T-helper 1 cell (primary cell): Measurements from ENCODE around the gene MBP.
"Not testable (repeated sequence)": the region's sequence is repeated elsewhere in the genome, so short reads cannot be mapped to it uniquely, and the experiment has no call there.

Experiments
- DNase-seq, 5 donors: peaks; one replicate each; pipeline ENCODE4 v3.0.0-alpha.2; 2012 to 2020

Gene MBP

DNA sequence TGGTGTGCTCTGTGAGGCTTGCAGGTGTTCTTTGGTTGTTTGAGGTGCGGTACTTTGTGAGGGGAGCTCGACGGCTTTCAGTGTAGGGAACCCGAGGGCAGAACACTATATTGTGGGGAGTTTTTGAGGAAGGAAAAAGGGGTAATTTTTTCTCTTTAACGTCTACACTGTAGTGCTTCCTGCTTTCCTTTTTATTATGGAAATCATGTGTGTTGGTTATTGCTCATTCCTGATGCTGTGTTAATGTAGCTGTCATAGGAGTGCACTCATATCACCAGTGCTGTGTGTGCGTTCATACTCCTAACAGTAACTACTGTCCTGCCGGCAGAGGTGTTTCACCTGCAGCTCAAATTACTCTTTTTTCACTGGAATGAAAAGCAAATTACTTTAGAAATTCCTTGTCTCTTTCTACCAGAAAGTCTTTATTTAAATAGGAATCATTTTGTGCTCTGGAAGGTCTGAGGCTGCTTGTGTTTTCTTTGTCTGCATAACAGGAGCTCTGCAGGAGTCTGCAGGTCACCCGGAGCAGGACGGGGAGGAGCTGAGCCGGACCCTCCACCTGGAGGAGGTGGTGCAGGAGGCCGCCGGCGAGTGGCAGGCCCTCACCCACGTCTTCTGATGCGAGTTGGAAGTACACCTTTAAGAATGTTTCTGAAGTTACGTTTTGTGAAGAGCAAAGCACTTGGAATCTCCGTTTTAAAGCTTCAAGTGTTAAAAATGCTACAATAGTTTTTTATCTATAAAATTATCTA, 164.7 kb downstream of the MBP start:
- DNase-seq, result no peak

DNA sequence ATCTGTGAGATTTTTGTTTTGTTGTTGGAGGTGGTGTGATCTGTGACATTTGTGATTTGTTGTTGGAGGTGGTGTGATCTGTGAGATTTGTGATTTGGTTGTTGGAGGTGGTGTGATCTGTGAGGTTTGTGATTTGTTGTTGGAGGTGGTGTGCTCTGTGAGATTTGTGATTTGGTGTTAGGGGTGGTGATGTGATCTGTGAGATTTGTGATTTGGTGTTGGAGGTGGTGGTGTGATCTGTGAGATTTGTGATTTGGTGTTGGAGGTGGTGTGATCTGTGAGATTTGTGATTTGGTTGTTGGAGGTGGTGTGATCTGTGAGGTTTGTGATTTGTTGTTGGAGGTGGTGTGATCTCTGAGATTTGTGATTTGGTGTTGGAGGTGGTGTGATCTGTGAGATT, 165.3 kb downstream of the MBP start:
- DNase-seq, result not testable (repeated sequence)

DNA sequence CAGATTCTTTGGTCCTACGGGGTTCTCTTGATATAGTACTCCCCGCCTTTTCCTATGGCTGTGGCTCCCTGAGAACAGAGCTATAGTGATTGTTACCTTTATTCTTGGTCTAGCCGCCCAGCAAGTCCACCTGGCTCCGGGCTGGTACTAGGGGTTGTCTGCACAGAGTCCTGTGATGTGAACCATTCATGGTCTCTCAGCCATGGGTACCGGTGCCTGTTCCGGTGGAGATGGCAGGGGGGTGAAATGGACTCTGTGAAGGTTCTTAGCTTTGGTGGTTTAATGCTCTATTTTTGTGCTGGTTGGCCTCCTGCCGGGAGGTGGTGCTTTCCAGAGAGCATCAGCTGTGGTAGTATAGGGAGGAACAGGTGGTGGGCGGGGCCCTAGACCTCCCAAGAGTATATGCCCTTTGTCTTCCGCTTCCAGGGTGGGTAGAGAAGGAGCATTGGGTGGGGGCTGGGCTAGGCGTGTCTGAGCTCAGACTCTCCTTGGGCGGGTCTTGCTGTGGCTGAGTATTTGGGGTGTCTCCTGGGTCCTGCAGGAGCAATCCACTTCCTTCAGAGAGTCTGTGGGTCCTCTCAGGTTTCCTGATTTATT, 166.9 kb downstream of the MBP start:
- not testable (repeated sequence) for DNase-seq

DNA sequence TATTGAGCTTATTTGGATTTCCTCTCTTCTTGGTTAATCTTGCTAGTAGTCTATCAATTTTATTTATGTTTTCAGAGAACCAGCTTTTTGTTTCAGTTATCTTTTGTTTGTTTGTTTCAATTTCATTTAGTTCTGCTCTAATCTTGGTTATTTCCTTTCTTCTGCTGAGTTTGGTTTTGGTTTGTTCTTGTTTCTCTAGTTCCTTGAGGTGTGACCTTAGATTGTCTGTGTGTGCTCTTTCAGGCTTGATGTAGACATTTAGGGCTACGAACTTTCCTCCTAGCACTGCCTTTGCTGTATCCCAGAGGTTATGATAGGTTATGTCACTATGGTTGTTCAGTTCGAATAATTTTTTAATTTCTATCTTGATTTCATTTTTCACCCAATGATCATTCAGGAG, 168.6 kb downstream of the MBP start:
- peak in 1 of 5 donors; percentile 42 for DNase-seq

DNA sequence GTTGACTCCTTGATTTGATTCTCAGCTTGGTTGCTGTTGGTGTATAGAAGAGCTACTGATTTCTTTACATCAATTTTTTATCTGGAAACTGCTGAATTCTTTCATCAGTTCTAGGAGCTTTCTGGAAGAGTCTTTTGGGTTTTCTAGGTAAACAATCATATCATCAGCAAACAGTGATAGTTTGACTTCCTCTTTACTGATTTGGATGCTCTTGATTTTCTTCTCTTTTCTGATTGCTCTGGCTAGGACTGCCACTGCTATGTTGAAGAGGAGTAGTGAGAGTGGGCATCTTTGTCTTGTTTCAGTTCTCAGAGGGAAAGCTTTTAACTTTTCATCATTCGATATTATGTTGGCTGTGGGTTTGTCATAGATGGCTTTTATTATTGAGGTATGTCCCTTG, 169.7 kb downstream of the MBP start:
- DNase-seq, result no peak

DNA sequence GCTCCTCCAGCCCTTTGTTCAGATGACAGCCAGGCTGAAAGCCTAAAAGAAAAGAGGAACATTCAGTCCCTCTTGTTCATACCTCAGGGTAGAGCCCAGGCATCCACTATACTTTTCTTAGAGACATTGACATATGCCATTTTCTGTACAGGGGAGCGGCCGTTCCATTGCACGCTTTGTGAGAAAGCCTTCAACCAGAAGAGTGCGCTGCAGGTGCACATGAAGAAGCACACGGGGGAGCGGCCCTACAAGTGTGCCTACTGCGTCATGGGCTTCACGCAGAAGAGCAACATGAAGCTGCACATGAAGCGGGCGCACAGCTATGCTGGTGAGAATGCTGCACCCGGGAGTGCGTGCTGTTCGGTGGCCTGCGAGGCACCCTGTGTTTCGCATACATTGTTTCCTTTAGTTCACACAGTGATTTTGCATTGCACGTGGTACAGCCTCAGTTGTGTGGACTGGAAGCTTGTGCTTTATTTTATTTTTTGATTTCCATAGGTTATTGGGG, 172.0 kb downstream of the MBP start:
- no peak for DNase-seq

DNA sequence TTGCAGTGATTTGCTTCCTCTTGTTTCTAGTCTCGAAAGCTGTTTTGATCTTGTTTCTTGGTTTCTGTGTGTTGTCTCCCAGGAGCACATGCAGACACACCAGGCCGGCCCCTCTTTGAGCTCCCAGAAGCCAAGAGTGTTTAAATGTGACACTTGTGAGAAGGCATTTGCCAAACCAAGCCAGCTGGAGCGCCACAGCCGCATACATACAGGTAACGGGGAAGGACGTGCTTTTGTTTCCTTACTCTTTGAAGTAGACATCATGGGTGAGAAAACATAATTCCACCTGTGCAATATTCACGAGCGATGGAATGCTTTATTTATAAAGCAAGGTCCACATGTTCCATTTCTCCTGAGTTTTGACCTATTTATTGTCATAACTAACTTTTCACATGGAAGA, 173.0 kb downstream of the MBP start:
- no peak for DNase-seq

DNA sequence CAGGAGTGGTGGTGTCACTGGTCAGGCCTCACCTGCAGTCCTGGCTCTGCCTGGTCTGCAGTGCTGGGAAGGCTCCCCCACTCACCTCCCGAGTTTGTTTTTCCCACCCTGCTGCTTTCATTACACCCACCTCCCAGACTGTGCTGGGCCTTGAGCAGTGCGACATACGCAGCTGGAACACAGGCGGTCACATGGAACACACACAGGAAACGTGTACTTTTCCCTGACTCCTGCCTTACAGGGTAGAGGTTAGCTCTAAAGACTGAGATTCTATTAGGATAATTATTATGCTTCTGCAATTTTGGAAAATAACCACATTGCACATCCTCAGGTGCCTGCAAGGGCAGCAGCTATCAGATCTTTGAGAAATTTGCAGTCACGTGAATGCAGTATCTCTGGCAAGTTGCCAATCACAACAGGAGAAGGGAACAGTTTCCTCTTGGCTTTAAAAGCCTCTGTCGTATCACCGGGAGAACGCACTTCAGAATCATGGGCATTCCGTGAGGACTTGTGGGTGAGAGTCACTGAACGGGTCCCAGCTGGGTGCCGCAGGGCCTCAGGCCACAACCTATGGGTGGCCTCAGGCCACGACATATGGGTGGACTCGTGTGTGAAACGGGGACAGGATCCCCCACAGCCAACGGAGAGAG, 173.8 kb downstream of the MBP start:
- no peak for DNase-seq

DNA sequence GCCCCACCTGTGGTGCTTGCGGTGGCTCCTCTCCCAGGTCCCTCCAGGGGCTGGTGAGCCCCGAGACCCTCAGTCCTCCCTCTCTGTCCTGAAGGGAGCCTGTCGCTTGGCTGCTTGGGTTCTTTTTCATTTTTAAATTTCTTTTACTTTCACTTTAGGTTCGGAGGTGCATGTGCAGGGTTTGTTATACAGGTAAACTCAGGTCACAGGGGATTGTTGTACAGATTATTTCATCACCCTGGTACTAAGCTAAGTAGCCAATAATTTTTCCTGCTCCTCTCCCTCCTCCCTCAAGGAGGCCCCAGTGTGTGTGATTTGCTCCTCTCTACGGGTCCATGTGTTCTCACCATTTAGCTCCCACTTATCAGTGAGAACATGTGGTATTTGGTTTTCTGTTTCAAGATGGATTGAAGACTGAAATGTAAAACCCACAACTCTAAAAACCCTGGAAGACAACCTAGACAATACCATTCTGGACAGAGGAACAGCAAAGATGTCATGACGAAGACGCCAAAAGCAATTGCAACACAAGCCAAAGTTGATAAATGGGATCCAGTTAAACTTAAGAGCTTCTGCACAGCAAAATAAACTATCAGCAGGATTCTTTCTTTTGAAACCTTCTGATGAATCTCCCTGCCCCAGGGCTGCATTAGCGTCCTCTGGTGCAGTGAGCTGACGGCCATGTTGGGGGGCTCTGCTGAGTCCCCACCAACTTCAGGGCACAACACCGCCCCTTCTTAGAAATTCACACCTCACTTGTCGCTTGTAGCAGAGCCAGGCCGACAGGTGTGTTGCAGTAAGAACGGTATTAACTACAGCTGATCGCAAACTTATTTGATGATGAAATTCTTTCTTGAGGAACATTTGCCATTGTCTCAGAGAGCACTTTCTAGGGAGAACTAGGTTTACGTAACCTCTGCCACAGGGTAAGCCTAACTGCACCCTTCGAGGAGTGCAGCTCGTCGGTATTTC, 174.9 kb downstream of the MBP start:
- DNase-seq, result no peak

DNA sequence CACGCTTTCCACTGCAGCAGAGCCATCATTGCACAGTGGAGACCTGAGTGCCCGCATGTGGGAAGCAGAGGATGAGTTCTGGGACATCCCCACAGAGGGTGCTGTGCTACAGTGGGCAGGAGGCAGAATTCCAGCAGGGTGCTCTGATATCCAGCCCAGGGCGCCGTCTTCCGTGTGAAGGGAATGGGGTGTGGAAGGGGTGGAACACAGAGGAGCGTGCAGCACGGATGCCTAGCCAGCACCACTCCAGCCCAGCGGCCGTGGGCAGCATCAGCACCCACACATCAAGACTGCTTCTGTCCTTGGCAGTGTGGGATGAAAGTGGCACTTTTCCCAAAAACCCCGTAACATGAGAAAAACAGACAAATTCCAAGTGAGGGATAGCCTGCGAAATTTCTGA, 175.9 kb downstream of the MBP start:
- DNase-seq, result no peak

DNA sequence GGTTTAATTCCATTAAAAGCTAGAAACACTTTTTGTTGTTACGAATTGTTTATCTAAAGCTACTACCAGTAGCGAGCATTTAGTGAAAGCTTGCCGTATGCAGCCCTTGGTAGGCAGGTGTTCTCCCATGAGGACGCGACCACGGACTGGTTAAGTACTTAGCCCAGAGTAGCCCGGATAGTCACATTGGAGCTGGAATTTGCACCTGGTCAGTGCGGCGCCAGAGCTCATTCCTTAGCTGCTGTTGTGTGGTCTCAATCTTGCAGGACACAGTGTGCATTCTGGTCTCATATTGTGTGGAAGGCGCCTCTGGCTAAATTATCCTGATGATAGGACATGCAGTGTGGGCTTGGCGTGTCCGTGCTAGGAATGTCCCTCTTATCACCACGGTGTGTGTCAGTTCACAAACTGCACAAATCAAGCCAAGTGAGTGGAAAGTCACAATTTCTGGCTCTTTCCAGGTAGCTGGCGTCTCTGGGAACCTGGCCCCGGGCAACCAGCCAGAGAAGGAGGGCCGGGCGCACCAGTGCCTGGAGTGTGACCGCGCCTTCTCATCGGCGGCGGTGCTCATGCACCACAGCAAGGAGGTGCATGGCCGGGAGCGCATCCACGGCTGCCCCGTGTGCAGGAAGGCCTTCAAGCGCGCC, 176.9 kb downstream of the MBP start:
- DNase-seq, result no peak

DNA sequence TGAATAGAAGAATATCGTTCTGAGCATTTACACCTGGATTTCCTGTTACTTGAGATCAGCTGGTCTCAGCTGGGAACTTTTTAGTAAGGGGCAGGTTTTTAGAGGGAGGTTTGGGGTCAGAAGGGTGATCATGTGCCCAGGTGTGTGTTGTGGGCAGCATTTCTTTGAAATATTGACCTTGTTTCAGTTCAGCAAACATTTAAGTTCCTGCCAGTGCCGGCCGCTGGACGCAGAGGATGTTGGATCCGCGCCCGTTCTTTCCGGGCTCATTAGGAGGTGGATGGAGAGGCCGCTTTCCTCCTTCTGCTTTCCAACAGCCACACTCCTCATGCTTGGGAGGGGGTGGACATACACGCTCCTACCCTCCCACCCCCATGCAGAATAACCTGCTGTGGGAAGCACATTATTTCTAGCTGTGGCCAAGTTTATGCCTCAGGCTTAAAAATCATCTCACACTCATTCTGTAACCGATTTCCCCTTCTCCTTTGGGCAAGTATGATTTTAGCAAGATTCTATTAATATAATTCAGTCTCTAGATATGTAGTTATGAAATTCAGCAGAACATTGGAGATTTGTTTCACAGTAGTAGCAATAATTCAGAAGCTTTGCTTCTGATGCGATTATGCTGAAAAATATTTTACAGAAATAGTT, 178.9 kb downstream of the MBP start:
- DNase-seq, result no peak

DNA sequence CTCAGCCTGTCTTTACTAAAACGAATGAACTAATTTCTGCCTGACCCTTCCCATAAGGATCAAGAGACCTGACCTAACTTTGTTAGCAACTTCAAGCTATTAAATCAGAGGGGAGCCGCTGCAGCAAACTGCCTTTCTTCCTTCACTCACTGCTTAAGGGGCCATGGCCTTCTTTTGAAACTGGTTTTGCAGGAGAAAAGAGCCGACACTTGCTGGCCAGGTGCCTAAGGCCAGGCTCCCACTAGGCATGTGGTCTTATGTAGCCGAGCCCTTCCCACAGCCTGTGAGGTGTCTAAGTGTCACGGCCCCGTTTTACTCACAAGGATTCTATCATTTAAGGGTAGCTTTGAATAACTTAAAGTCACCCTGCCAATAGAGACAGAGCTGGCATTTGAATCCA, 179.4 kb downstream of the MBP start:
- no peak for DNase-seq

DNA sequence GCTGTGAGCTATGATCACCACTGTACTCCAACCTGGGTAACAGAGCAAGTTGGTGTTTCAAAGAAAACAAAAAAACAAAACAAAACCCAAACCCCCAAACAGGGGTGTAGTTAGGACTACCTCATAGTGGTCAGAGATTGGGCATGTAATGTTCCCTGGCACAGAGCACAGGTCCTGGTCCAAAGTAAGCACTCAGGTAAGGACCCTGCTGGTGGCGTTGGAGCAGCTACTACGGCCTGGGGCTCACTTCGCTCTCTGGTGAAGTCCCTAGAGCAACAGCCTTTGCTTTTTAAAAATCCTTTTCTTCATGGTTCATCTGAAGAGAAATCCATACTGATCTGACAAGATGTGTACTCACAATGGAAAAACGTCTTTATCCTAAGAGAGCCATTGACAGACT, 179.8 kb downstream of the MBP start:
- DNase-seq, result no peak

DNA sequence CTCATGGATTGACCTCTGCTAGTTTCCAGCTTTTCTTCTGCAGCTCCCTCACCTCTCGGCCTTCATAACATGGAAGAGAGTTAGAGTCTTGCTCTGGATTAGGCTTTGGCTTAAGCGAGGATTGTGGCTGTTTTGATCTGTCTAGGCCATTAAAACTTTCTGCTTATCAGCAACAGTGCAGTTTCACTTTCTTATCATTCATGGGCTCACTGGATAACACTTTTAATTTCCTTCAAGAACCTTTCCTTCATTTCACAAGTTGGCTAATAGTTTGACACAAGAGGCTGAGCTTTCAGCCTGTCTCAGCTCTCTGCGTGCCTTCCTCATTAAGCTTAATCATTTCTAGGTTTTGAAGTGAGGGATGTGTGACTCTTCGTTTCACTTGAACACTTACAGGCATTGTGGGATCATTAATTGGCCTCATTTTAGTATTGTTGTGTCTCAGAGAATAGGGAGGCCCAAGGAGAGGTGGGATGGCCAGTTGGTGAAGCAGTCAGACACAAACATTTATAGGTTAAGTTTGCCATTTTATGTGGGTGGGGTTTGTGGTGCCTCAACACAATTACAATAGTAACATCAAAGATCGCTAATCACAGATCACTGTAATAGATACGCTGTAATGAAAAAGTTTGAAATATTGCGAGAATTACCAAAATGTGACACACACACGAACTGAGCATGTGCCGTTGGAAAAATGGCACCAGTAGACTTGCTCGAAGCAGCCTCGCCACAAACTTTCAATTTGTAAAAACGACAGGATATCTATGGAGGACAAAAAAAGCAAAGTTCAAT, 180.9 kb downstream of the MBP start:
- DNase-seq, result no peak

DNA sequence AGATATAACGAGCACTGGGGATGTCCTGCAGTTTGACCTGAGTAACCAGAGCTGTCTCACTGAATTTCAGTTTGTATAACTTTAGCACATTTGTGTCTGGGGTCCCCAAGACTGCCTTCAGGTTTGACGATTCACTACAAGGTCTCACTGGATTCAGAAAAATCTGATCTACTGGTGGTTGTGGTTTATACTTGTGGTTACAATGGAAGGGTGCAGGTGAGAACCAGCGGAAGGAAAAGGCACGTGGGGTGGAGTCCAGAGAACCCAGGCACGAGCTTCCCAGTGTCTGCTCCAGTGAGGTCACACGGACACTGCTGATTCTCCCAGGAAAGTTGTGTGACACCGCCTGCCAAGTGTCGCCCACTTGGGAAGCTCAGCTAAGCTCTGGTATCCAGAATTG, 184.2 kb downstream of the MBP start:
- no peak for DNase-seq

DNA sequence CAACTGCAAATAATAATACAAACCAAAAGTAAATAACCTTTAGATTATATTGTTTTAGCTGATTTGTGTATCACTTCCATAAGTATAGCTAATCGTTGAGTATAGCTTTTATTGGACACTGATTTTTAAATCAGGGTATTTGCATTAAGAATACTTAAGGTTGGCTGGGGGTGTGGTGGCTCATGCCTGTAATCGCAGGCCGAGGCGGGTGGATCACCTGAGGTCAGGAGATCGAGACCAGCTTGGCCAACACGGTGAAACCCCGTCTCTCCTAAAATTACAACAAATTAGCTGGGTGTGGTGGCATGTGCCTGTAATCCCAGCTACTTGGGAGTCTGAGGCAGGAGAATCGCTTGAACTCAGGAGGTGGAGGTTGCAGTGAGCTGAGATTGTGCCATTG, 188.2 kb downstream of the MBP start:
- not testable (repeated sequence) for DNase-seq

DNA sequence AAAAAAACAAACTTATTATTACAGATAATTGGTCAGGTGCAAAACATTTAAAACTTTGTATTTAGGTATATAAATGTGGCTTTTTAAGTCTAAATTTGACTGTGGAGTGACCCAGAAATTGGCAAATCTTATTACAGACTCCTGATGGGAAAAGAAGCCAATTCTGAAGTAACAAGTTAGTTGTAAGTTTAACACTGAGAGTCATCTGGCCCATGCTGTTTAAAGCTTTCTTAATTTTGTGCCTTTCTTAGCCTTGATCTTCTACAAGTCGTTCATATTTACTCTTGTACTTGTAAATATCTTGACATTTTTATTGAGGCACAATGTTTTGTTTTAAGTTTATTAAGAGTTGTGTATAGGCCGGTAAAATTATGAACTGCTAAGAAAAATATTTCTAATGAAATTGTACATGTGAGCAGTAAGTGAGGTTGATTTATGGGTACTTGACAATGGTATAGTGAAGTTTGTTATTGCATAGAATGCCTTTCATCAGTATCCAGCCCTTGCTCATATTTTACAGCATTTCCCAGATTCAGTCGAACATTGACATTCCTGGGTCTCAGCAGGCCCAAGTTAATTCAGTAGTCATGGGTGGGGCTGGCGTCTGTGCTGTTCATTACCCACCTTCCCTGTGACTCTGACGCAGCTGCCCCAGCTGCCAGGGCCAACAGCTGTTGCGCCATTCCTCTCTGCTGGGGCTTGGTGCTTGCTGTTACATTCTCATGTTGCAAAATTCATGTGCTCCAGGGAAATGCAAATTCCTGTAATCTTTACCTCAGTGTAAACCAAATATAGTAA, 188.8 kb downstream of the MBP start:
- no peak for DNase-seq

DNA sequence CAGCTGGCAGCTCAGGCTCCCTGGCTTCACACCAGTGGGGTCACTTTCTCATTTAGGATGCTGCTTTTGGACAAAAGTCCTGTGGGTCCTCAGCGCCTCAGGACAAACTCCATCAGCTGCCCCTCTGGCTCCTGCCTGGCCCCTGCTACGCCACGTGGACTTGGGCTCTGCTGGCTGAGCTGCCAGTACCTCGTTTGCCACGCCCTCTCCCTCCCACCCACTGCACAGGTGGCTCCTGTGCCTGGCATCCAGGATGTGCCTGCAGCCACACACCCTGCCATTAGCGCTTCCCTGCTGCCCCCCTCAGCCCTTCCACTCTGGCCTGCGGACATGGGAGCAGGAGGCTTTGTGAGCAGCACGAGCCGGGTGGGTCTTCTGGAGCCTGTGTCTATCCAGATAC, 191.3 kb downstream of the MBP start:
- no peak for DNase-seq

DNA sequence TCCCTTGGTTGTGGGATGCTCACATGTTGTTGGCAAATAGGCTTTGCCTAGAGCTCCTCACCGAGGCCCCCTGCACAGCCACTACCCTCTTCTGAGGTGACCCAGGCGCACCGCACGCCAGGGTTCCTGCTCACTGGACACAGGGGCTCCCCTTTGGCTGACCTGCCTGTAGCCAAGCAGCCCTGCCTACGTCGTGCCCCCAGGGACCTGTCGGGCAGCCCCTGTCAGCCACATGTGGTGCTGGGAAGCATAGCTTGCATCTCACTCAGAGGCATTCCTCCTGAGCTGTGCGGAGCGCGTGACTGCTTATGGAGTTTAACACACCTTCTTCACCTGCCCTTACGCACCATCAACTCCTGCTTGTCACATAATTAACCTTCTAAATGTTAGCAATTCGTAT, 194.0 kb downstream of the MBP start:
- no peak for DNase-seq
